ENCODE measurements around the gene VAT1L.

VAT1L gene

DNA sequence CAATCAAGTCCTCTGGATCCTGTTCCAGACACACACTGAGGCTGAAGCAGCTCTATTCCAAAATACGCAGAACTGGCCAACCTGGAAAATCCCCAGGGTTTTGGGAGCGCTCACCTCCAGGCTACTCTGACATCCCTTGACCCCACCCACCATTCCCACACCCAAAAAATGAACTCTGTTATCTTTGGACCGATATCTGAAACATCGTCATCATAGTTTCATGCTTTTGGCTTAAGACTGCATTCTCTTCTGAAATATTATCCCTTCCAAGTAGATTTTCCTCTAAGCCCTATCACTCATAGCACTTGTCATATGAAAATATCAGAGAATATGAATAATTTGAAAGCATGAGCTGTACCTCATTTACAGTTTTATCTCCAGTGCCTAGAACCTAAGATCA lies 34.7 kb downstream of the VAT1L start:
- no peaks in the 10 kb centered on the region for H3K36me3 ChIP-seq
- H3K27ac ChIP-seq = no peak overlapping the region
- no peak overlapping the region for H3K4me3 ChIP-seq (ENCODE audit: low read depth in 1 of 2, low read length in 1 of 2)
- no peaks in the 10 kb centered on the region for H3K27me3 ChIP-seq
- TF ChIP-seq, protein P1, sequence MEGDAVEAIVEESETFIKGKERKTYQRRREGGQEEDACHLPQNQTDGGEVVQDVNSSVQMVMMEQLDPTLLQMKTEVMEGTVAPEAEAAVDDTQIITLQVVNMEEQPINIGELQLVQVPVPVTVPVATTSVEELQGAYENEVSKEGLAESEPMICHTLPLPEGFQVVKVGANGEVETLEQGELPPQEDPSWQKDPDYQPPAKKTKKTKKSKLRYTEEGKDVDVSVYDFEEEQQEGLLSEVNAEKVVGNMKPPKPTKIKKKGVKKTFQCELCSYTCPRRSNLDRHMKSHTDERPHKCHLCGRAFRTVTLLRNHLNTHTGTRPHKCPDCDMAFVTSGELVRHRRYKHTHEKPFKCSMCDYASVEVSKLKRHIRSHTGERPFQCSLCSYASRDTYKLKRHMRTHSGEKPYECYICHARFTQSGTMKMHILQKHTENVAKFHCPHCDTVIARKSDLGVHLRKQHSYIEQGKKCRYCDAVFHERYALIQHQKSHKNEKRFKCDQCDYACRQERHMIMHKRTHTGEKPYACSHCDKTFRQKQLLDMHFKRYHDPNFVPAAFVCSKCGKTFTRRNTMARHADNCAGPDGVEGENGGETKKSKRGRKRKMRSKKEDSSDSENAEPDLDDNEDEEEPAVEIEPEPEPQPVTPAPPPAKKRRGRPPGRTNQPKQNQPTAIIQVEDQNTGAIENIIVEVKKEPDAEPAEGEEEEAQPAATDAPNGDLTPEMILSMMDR (IDR thresholded peaks at IDR 0.05) = no peak
- H3K9me3 ChIP-seq = no peaks in the 10 kb centered on the region
- no peaks in the 10 kb centered on the region for H3K4me1 ChIP-seq (ENCODE audit: control insufficient read depth in 1 of 2, insufficient read depth in 1 of 2, low read depth in 1 of 2, low read length in 1 of 2)

DNA sequence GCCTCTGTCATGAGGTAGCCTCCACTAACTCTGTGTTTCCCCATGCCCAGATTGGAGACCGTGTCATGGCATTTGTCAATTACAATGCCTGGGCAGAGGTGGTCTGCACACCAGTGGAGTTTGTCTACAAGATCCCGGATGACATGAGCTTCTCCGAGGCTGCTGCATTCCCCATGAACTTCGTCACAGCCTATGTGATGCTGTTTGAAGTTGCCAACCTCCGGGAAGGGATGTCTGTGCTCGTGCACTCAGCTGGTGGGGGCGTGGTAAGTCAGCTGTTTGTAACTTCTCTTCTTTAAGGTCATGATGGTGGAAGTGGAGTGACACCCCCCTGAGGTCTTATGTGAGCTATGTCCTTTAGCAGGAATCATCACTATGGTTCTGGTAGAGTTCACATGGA lies 36.8 kb downstream of the VAT1L start:
- no peaks in the 10 kb centered on the region for H3K9me3 ChIP-seq
- no peak overlapping the region for H3K4me3 ChIP-seq (ENCODE audit: low read depth in 1 of 2, low read length in 1 of 2)
- TF ChIP-seq, protein P1 (IDR thresholded peaks at IDR 0.05) = no peak
- H3K27me3 ChIP-seq = no peaks in the 10 kb centered on the region
- H3K4me1 ChIP-seq (ENCODE audit: control insufficient read depth in 1 of 2, insufficient read depth in 1 of 2, low read depth in 1 of 2, low read length in 1 of 2) = no peaks in the 10 kb centered on the region
- H3K27ac ChIP-seq = no peak overlapping the region
- no peaks in the 10 kb centered on the region for H3K36me3 ChIP-seq

DNA sequence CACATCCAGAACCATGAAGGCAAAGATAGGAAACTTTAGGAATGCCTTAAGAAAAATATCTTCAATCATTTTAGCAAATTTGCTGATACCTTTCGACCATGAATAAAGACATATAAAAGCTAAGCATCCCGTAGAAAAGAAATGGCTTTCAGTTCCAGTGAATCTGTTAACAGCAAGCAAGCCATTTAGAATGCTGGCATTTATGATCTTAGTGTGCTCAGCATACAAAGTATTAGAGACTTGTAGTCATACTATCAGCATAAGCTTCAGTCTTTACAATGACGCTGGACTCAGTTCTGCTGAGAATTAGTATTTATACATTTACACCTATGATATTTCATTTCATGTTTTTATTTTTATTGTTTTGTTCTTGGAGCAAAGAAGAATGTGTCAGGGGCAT lies 38.7 kb downstream of the VAT1L start:
- Histone ChIP-seq H3K4me3 (ENCODE audit: low read depth in 1 of 2, low read length in 1 of 2) (no peak overlapping the region), H3K27ac (no peak overlapping the region), H3K4me1 (ENCODE audit: control insufficient read depth in 1 of 2, insufficient read depth in 1 of 2, low read depth in 1 of 2, low read length in 1 of 2) (no peaks in the 10 kb centered on the region), H3K9me3 (no peaks in the 10 kb centered on the region), H3K36me3 (no peaks in the 10 kb centered on the region), H3K27me3 (no peaks in the 10 kb centered on the region)
- TF ChIP-seq, protein P1 (IDR thresholded peaks at IDR 0.05) = no peak

DNA sequence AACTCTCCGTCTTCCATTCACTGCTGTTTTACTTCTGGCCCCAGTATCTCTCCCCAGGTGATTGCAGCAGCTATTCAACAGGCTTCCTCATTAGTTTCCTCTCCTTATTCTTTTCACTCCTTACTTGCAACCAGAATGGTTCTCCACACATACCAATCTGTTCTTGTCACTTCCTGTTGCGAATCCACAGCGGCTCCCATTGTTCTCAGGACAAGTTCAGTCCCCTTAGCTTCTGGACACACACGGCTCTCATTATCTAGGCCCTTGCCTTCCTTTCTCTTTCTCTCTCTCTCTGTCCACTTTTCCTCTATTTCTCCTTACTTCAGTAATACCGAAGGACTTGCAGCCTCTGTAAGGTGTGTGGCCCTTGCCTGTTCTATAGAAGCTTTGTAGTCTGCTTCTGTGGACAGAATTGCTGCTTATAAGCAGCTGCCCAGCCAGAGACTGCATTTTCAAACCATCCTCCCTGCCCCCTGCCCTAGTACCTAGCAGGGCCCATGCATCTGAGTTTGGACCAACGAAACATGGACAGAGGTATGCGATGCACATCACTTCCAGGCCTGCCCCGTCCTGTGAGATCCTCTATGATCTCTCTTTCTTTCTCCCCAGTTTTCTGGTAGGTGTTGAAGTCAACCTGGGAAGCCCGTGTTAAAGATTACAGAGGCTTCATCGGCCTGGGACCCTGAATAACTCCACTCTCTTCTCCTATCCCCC lies 45.7 kb downstream of the VAT1L start:
- no peaks in the 10 kb centered on the region for H3K9me3 ChIP-seq
- H3K27me3 ChIP-seq = no peaks in the 10 kb centered on the region
- H3K4me3 ChIP-seq (ENCODE audit: low read depth in 1 of 2, low read length in 1 of 2) = no peak overlapping the region
- H3K4me1 ChIP-seq (ENCODE audit: control insufficient read depth in 1 of 2, insufficient read depth in 1 of 2, low read depth in 1 of 2, low read length in 1 of 2) = no peaks in the 10 kb centered on the region
- H3K27ac ChIP-seq = no peak overlapping the region
- H3K36me3 ChIP-seq = no peaks in the 10 kb centered on the region
- TF ChIP-seq, protein P1 (IDR thresholded peaks at IDR 0.05) = no peak

DNA sequence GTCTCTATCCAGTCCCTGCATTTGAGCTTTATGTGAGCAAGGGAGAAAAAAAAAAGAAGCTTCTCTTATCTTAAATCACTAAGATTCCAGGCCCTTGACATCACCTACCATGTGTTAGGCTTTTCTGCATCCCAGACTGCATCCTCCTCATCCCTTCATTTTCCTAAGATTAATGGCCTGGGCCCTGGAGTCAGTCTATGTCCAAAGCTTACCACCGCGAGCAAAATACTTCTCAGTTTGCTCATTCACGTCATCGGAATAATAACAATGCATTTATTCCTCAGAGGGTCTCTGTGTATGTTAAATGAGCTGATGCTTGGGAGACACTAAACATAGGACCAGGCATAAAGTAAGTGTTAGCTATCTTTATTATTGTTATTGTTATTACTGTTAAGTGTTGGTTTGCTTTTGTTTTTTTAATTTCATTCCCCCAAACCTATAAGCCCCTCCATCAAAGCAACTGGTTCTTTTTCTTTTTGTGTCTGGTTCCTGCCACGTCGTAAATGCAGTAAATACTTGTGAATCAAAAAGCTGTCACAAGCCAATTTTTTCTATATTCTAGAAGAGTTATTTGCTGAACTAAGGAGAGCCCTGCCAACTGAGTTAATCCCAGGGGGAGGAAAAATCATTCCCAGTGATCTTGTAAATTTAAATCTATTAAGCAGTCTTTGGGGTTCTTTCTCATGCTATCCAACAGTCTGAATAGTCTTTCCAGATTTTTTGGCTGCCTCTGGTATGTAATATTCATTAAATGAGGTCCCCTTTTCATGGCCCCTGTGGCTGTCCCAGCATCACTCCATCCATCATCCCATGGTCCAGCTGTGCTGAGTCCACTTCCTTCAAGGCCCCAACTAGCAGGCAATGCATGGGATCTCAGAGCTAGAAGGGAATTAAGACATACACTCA lies 46.5 kb downstream of the VAT1L start:
- Histone ChIP-seq H3K4me3 (ENCODE audit: low read depth in 1 of 2, low read length in 1 of 2) (no peak overlapping the region), H3K27ac (no peak overlapping the region), H3K9me3 (no peaks in the 10 kb centered on the region), H3K27me3 (no peaks in the 10 kb centered on the region), H3K36me3 (no peaks in the 10 kb centered on the region), H3K4me1 (ENCODE audit: control insufficient read depth in 1 of 2, insufficient read depth in 1 of 2, low read depth in 1 of 2, low read length in 1 of 2) (no peaks in the 10 kb centered on the region)
- TF ChIP-seq, protein P1 (IDR thresholded peaks at IDR 0.05) = no peak
